ENCODE data around the gene HDAC7.

HDAC7 gene

DNA sequence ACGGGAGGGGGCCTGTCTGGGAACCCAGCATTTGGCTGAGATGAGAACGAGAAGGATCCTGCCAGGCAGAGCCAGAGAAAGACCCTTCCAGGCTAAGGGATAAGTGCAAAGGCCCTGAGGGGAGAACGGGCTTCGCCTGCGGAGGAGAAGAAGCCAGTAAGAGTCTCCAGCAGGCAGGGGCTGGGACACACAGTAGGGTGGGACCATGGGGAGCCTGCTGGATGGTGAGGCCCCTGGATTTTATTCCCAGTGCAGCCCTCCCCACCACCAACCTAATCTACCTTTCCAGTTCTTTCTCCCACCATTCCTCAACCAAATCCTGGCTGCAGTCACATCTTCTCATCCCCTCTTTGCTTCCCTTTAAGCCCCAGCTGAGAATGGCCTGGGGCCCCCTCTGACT, 73.6 kb downstream of the HDAC7 start:
- TF ChIP-seq, protein P1, sequence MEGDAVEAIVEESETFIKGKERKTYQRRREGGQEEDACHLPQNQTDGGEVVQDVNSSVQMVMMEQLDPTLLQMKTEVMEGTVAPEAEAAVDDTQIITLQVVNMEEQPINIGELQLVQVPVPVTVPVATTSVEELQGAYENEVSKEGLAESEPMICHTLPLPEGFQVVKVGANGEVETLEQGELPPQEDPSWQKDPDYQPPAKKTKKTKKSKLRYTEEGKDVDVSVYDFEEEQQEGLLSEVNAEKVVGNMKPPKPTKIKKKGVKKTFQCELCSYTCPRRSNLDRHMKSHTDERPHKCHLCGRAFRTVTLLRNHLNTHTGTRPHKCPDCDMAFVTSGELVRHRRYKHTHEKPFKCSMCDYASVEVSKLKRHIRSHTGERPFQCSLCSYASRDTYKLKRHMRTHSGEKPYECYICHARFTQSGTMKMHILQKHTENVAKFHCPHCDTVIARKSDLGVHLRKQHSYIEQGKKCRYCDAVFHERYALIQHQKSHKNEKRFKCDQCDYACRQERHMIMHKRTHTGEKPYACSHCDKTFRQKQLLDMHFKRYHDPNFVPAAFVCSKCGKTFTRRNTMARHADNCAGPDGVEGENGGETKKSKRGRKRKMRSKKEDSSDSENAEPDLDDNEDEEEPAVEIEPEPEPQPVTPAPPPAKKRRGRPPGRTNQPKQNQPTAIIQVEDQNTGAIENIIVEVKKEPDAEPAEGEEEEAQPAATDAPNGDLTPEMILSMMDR (IDR thresholded peaks at IDR 0.05; ENCODE audit: low read length, missing control alignments), result no peak
- H3K4me3 ChIP-seq (replicated peaks; ENCODE audit: low read depth, low read length), result no peak overlapping the region
- no peak for DNase-seq (ENCODE audit: low read depth)

DNA sequence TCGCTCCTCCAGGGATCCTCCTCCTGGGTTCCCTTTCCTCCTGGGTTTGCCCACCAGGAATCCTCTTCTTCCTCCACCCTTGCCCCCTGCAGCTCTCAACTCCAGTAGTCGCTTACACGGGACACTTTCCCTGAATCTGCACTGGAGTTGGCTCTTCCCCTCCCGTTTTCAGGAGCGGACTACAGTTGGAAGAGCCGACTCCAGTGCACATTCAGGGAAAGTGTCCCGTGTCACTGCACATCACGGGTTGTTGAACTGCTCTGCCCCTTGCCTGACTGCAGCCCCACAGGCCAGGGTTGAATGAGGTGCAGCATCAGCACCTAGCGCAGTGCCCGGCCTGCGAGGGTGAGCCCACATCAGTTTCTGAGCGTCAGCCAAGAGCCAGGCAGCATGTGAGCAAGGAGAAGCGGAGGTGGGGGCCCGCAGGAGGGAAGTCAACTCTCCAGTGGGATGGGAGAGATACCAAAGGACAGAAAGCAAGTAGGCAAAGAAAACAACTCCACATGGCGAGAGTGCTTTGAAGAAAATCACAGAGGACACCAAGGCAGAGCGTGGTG, 74.1 kb downstream of the HDAC7 start:
- TF ChIP-seq, protein P1 (IDR thresholded peaks at IDR 0.05; ENCODE audit: low read length, missing control alignments), result no peak
- DNase-seq (ENCODE audit: low read depth), result no peak
- H3K4me3 ChIP-seq (replicated peaks; ENCODE audit: low read depth, low read length), result no peak overlapping the region

DNA sequence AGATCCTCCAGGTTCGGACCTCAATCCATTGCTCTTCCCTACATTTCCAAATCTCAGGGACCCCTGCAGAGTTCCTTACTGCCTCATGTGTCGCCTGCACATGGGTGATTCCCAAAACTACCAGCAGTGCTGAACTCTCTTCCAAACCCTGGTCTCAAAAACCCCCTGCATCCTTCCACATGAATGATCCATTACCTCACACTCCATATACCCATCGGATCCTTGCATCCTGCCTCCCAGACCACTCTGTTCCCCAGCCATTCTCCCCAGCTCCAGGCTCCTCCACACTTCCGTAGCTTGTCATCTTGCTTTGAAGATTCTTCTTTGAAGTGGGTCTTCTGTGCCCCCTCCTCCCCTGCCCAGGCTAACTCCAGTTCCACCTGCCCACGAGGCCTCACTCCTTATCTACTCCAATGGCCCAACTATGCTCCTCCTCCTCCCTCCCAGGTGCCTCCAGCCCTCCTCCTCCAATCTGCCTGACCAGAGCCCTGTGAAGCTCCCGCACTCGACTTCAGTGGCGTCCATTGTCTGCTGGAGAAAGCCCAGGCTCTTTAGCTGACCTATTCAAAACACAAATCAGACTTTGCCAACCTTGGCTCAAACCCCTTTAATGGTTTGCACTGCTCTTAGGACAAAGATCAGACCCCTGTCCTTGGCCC, 74.8 kb downstream of the HDAC7 start:
- TF ChIP-seq, protein P1 (IDR thresholded peaks at IDR 0.05; ENCODE audit: low read length, missing control alignments), result no peak
- no peak overlapping the region for H3K4me3 ChIP-seq (replicated peaks; ENCODE audit: low read depth, low read length)
- DNase-seq (ENCODE audit: low read depth), result no peak

GRCh38 chr12:47744005-47744651, 75.6 kb downstream of the HDAC7 start:
- no peak for DNase-seq (ENCODE audit: low read depth)
- TF ChIP-seq, protein P1 (IDR thresholded peaks at IDR 0.05; ENCODE audit: low read length, missing control alignments), result peak; percentile 44
- no peak overlapping the region for H3K4me3 ChIP-seq (replicated peaks; ENCODE audit: low read depth, low read length)

DNA sequence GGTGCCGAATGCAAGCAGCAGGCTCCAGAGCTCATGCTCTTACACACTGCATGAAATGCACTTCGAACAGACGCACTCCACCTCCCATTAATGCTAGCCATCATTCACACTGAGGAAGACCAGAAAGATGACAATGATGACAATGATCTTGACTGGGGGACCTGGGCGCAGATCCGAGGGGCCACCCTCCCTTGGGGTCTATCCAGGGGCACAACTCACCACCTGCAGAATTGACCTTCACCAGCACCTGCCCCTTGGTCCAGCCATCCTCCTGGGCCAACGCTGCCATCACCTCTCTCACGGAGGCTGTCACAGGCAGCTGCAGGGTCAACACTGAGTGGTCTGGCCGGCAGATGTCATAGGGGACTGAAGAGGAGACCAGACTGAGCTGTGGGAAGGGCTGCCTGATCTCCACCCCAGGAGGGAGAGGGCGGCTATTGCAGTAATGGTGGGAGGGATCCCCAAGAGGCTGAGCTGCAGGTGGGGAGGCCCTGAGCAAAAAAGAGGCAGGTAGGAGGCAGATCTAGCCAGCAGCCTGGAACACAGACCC, 76.3 kb downstream of the HDAC7 start:
- TF ChIP-seq, protein P1 (IDR thresholded peaks at IDR 0.05; ENCODE audit: low read length, missing control alignments), result no peak
- DNase-seq (ENCODE audit: low read depth), result no peak
- no peak overlapping the region for H3K4me3 ChIP-seq (replicated peaks; ENCODE audit: low read depth, low read length)

GRCh38 chr12:47742253-47742825, 77.4 kb downstream of the HDAC7 start:
- no peak overlapping the region for H3K4me3 ChIP-seq (replicated peaks; ENCODE audit: low read depth, low read length)
- TF ChIP-seq, protein P1 (IDR thresholded peaks at IDR 0.05; ENCODE audit: low read length, missing control alignments), result peak; percentile 99
- DNase-seq (ENCODE audit: low read depth), result peak; percentile 44

Measured in fibroblast of pulmonary artery (primary cell).